Stomach (tissue), 9 donors: ENCODE measurements around the gene FMN2. TPM values are rescaled to one million over a fixed set of nuclear protein-coding genes. Genes with fewer than 3 reads are reported as not detected.

Source experiments
- DNase-seq, 2 donors: peaks; one replicate each; pipeline versions ENCODE4 v3.0.0 to v3.0.0-alpha.2; 2013 to 2019
- H3K27ac ChIP-seq, 5 donors: fragments of 200-600 bp in 4 of 5; sonication (generic) in 4 of 5; one replicate each; pipeline ENCODE4 v1.5.1; 2013 to 2019; ENCODE audit warnings: mild to moderate bottlenecking in 1 of 5, moderate library complexity in 1 of 5
- H3K27me3 ChIP-seq, 3 donors: fragments of 200-600 bp; sonication (generic); one replicate each; pipeline ENCODE4 v1.5.1; 2017 to 2019; ENCODE audit warnings: mixed run types in 1 of 3
- H3K36me3 ChIP-seq, 4 donors: fragments of 200-600 bp; sonication (generic); 1 replicate in 3 of 4; 2 replicates in 1 of 4; pipeline ENCODE4 v1.5.1; 2016 to 2019
- H3K4me1 ChIP-seq, 4 donors: fragments of 200-600 bp; sonication (generic); one replicate each; pipeline ENCODE4 v1.5.1; 2016 to 2019
- H3K4me3 ChIP-seq, 4 donors: fragments of 200-600 bp; sonication (generic) in 3 of 4; one replicate each; pipeline ENCODE4 v1.5.1; 2016 to 2019; ENCODE audit warnings: mild to moderate bottlenecking in 1 of 4
- H3K9me3 ChIP-seq, 4 donors: fragments of 200-600 bp; sonication (generic); one replicate each; pipeline ENCODE4 v1.5.1; 2016 to 2019
- CTCF ChIP-seq, 7 experiments: fragments of 450-650 bp in 4 of 7; fragments of 200-600 bp in 3 of 7; sonication (generic) in 3 of 7; IDR thresholded peaks; one replicate each; pipeline ENCODE4 v1.5.1; 2016 to 2019; ENCODE audit warnings: antibody characterized with exemption in 7 of 7, control low read depth in 2 of 7, mild to moderate bottlenecking in 1 of 7
- EP300 ChIP-seq: sonication (generic); formaldehyde crosslinking; IDR thresholded peaks from one replicate; pipeline ENCODE4 v1.6.1; 2017; ENCODE audit warnings: antibody characterized with exemption
- POLR2A ChIP-seq, 4 donors: fragments of 450-650 bp; IDR thresholded peaks; one replicate each; pipeline ENCODE4 v1.6.1; 2016; ENCODE audit warnings: antibody characterized with exemption in 4 of 4, control low read depth in 2 of 4, mild to moderate bottlenecking in 1 of 4, moderate library complexity in 1 of 4
- POLR2AphosphoS5 ChIP-seq, 3 donors: sonication (generic); formaldehyde crosslinking; IDR thresholded peaks; one replicate each; pipeline ENCODE4 v1.6.1; 2016; ENCODE audit warnings: antibody characterized with exemption in 3 of 3
- WGBS, 5 donors: extraction: QIAGEN DNeasy Blood & Tissue Kit in 3 of 5; methylation state at CpG; one replicate each; pipeline versions ENCODE4 v1.1.5 to v1.1.7; 2013 to 2018; 5-methylcytosine and 5-hydroxymethylcytosine counted together
- intact Hi-C: fragments of 100-400 bp; cut with DNase I; formaldehyde crosslinking; loops from one replicate; pipeline ENCODE4 v1.15.1; 2023; ENCODE audit warnings: low total_unique reads
- polyA plus RNA-seq, 3 donors: library from polyadenylated mRNA; stranded (reverse); fragments of 200-250 nt; gene quantifications; one replicate each; pipeline ENCODE4 v1.2.3, GENCODE V29; 2013
- total RNA-seq, 5 donors: library from RNA; depleted of rRNA; stranded (reverse); fragments of >200 nt; gene quantifications; one replicate each; pipeline versions ENCODE4 v1.1.0 to v1.2.3, GENCODE V29; 2014 to 2016
- donor health status: healthy with polysubstance abuse.
- donor health status: Bipolar disorder and iron deficiency.
- donor health status: healthy.

FMN2 gene
- total and polyA plus RNA-seq, 8 donors: 0.61 to 3.3 (median 0.87) TPM; not detected in 2

GRCh38 chr1:240395336-240395735 lies 303.7 kb downstream of the FMN2 start:
- no peak for DNase-seq
- H3K27ac ChIP-seq: no peak overlapping the region
- no peaks in the 10 kb centered on the region for H3K4me1 ChIP-seq
- no peaks in the 10 kb centered on the region for H3K27me3 ChIP-seq
- TF ChIP-seq POLR2A (IDR thresholded peaks at IDR 0.05) (no peak), POLR2AphosphoS5 (IDR thresholded peaks at IDR 0.05) (no peak), CTCF (IDR thresholded peaks at IDR 0.05) (no peak), EP300 (no peak)
- intact Hi-C loops: no loop called here
- no peaks in the 10 kb centered on the region for H3K9me3 ChIP-seq
- H3K36me3 ChIP-seq: no peaks in the 10 kb centered on the region
- H3K4me3 ChIP-seq: no peak overlapping the region
- 52 to 87% (median 80%) methylated on average over 1 of the region's 1 CpG for WGBS, 5 donors

- DNase-seq: peak in 1 of 2 donors; percentile 23
- Histone ChIP-seq H3K36me3 (no peaks in the 10 kb centered on the region), H3K27me3 (no peaks in the 10 kb centered on the region), H3K4me3 (no peak overlapping the region), H3K27ac (no peak overlapping the region), H3K9me3 (no peaks in the 10 kb centered on the region), H3K4me1 (peaks cover 0 to 4% (median 0%) of the 10 kb centered on the region in 4 donors)
- TF ChIP-seq POLR2AphosphoS5 (IDR thresholded peaks at IDR 0.05): no peak
- TF ChIP-seq CTCF (IDR thresholded peaks at IDR 0.05): no peak
- no peak for TF ChIP-seq EP300
- TF ChIP-seq POLR2A (IDR thresholded peaks at IDR 0.05): no peak
- WGBS, 5 donors: 55 to 75% (median 67%) methylated on average over 6 of the region's 6 CpGs
- intact Hi-C loops: no loop called here
Measured at GRCh38 chr1:240399381-240399780, 307.7 kb downstream of the FMN2 start.

- TF ChIP-seq POLR2A (IDR thresholded peaks at IDR 0.05): no peak
- no peak for TF ChIP-seq CTCF (IDR thresholded peaks at IDR 0.05)
- TF ChIP-seq POLR2AphosphoS5 (IDR thresholded peaks at IDR 0.05): no peak
- TF ChIP-seq EP300: no peak
- Histone ChIP-seq H3K36me3 (no peaks in the 10 kb centered on the region), H3K4me3 (no peak overlapping the region), H3K27ac (no peak overlapping the region), H3K9me3 (no peaks in the 10 kb centered on the region), H3K27me3 (no peaks in the 10 kb centered on the region), H3K4me1 (peaks cover 0 to 4% (median 0%) of the 10 kb centered on the region in 4 donors)
- intact Hi-C loops: no loop called here
- peak in 1 of 2 donors; percentile 9 for DNase-seq
- 26 to 31% (median 28%) methylated on average over 4 of the region's 4 CpGs for WGBS, 5 donors
Measured at GRCh38 chr1:240401731-240402130, 310.0 kb downstream of the FMN2 start.

- DNase-seq: peak in 1 of 2 donors; percentile 25
- H3K9me3 ChIP-seq: no peaks in the 10 kb centered on the region
- WGBS, 5 donors: 84 to 91% (median 87%) methylated on average over 4 of the region's 4 CpGs
- intact Hi-C loops: no loop called here
- H3K27ac ChIP-seq: no peak overlapping the region
- H3K4me3 ChIP-seq: no peak overlapping the region
- no peaks in the 10 kb centered on the region for H3K27me3 ChIP-seq
- peaks cover 0 to 4% (median 0%) of the 10 kb centered on the region in 4 donors for H3K4me1 ChIP-seq
- H3K36me3 ChIP-seq: no peaks in the 10 kb centered on the region
- TF ChIP-seq EP300 (no peak), POLR2AphosphoS5 (IDR thresholded peaks at IDR 0.05) (no peak), POLR2A (IDR thresholded peaks at IDR 0.05) (no peak), CTCF (IDR thresholded peaks at IDR 0.05) (no peak)
Measured at GRCh38 chr1:240402326-240402725, 310.6 kb downstream of the FMN2 start.
